Activated naive CD4-positive, alpha-beta T cell treated with anti-CD3 and anti-CD28 coated beads, Interleukin-2, amount 10 ng/mL, durations not matched to agents 7 days and 5 days (primary cell): Measurements from ENCODE around the gene KCNK15.

ENCODE experiments used
- CTCF ChIA-PET: fragments of 350-600 bp; sonication (Branson Sonifier 250); formaldehyde crosslinking; loops from one replicate; lab custom pipeline; 2021; ENCODE audit warnings: antibody characterized with exemption; lab: Charles Lee
- DNase-seq: peaks from one replicate; pipeline ENCODE4 v3.0.0-alpha.2; 2020
- H3K27ac Mint-ChIP-seq: one replicate; pipeline ENCODE4 v1.8.0; 2021; ENCODE audit warnings: mild to moderate bottlenecking, moderate library complexity, mixed read lengths
- H3K27me3 Mint-ChIP-seq: one replicate; pipeline ENCODE4 v1.8.0; 2021; ENCODE audit warnings: mild to moderate bottlenecking, mixed read lengths
- H3K36me3 Mint-ChIP-seq: one replicate; pipeline ENCODE4 v1.8.0; 2021; ENCODE audit warnings: mixed read lengths
- H3K4me1 Mint-ChIP-seq: one replicate; pipeline ENCODE4 v1.8.0; 2021; ENCODE audit warnings: mixed read lengths
- H3K4me3 Mint-ChIP-seq: one replicate; pipeline ENCODE4 v1.8.0; 2021; ENCODE audit warnings: mild to moderate bottlenecking, moderate library complexity, mixed read lengths
- H3K9me3 Mint-ChIP-seq: one replicate; pipeline ENCODE4 v1.8.0; 2021; ENCODE audit warnings: mixed read lengths

KCNK15 gene

GRCh38 chr20:44746367-44747165, 901 bp downstream of the KCNK15 start:
- DNase-seq: no peak
- CTCF ChIA-PET: interaction anchor here (0.7 to 3.6 kb wide), 16 partner anchors 8 to 365 kb away, joined by 3 to 21 read pairs (median 4); no protein-coding TSS in a partner anchor

DNA sequence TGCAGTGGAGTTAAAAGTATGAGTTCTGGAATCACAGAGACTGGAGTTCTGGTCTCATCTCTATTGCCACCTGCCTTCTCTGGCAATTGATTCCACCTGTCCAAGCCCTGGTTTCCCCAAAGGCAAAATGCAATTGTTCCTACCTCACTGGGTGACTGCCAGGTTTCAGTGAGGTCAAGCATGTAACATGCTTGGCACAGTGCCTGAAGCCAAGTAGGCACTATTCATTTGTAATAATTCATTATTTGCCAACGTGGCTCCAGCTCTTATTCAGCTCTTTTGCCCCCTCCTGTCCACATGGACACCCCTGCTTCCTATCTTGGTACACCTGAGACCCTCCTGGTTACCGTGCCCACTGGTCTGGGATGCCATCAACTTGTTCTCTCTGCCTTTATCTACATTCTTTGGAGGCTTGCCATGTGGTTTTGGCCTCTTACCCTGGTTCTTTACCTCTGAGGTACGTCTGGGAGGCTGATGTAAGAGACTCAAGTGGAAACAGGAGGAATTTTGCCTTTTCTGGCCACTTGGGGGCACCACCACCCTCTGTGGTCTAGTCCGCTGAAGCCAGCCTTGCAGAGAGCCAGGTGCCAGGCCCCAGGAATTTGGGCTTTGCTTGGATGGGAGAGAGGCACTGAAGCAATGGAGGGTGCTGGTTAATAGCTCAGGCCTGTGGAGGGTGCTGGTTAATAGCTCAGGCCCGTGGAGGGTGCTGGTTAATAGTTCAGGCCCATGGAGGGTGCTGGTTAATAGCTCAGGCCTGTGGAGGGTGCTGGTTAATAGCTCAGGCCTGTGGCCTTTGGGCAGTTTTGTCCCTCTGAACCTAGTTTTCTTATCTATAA, 1.7 kb downstream of the KCNK15 start:
- H3K36me3 Mint-ChIP-seq: no peaks in the 10 kb centered on the region
- CTCF ChIA-PET: interaction anchor here (0.6 to 3.6 kb wide), 23 partner anchors 9 to 364 kb away, joined by 3 to 21 read pairs (median 4); no protein-coding TSS in a partner anchor
- DNase-seq: peak; percentile 75
- peaks cover 72% of the 10 kb centered on the region for H3K27me3 Mint-ChIP-seq
- H3K4me3 Mint-ChIP-seq: no peak overlapping the region
- H3K4me1 Mint-ChIP-seq: peaks cover 9% of the 10 kb centered on the region
- H3K27ac Mint-ChIP-seq: no peak overlapping the region
- H3K9me3 Mint-ChIP-seq: no peaks in the 10 kb centered on the region

More at GRCh38 chr20:44746367-44747165, 901 bp downstream of the KCNK15 start:
- H3K27ac Mint-ChIP-seq: no peak overlapping the region
- H3K9me3 Mint-ChIP-seq: no peaks in the 10 kb centered on the region
- no peaks in the 10 kb centered on the region for H3K36me3 Mint-ChIP-seq
- H3K4me3 Mint-ChIP-seq: peak overlapping the region; percentile 60
- peaks cover 9% of the 10 kb centered on the region for H3K4me1 Mint-ChIP-seq
- peaks cover 77% of the 10 kb centered on the region for H3K27me3 Mint-ChIP-seq

- Mint-ChIP-seq H3K36me3 (no peaks in the 10 kb centered on the region), H3K27me3 (peaks cover 71% of the 10 kb centered on the region), H3K9me3 (no peaks in the 10 kb centered on the region), H3K4me3 (no peak overlapping the region), H3K27ac (no peak overlapping the region), H3K4me1 (peaks cover 9% of the 10 kb centered on the region)
- DNase-seq: no peak
- CTCF ChIA-PET: interaction anchor here (0.6 to 3.6 kb wide), 18 partner anchors 10 to 349 kb away, joined by 3 to 21 read pairs (median 4); no protein-coding TSS in a partner anchor
Observed at GRCh38 chr20:44748005-44748370, 2.3 kb downstream of the KCNK15 start.

DNA sequence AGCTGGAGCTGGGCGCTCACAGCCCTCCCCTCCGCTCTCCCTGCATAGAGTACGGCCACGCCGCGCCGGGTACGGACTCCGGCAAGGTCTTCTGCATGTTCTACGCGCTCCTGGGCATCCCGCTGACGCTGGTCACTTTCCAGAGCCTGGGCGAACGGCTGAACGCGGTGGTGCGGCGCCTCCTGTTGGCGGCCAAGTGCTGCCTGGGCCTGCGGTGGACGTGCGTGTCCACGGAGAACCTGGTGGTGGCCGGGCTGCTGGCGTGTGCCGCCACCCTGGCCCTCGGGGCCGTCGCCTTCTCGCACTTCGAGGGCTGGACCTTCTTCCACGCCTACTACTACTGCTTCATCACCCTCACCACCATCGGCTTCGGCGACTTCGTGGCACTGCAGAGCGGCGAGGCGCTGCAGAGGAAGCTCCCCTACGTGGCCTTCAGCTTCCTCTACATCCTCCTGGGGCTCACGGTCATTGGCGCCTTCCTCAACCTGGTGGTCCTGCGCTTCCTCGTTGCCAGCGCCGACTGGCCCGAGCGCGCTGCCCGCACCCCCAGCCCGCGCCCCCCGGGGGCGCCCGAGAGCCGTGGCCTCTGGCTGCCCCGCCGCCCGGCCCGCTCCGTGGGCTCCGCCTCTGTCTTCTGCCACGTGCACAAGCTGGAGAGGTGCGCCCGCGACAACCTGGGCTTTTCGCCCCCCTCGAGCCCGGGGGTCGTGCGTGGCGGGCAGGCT, 4.6 kb downstream of the KCNK15 start:
- peak; percentile 45 for DNase-seq
- CTCF ChIA-PET: interaction anchor here (1.0 to 2.0 kb wide), 3 partner anchors 117 to 346 kb away, joined by 3 to 11 read pairs (median 5); no protein-coding TSS in a partner anchor
- H3K36me3 Mint-ChIP-seq: no peaks in the 10 kb centered on the region
- no peaks in the 10 kb centered on the region for H3K9me3 Mint-ChIP-seq
- no peak overlapping the region for H3K27ac Mint-ChIP-seq
- H3K4me1 Mint-ChIP-seq: peaks cover 8% of the 10 kb centered on the region
- H3K4me3 Mint-ChIP-seq: no peak overlapping the region
- H3K27me3 Mint-ChIP-seq: peaks cover 56% of the 10 kb centered on the region

DNA sequence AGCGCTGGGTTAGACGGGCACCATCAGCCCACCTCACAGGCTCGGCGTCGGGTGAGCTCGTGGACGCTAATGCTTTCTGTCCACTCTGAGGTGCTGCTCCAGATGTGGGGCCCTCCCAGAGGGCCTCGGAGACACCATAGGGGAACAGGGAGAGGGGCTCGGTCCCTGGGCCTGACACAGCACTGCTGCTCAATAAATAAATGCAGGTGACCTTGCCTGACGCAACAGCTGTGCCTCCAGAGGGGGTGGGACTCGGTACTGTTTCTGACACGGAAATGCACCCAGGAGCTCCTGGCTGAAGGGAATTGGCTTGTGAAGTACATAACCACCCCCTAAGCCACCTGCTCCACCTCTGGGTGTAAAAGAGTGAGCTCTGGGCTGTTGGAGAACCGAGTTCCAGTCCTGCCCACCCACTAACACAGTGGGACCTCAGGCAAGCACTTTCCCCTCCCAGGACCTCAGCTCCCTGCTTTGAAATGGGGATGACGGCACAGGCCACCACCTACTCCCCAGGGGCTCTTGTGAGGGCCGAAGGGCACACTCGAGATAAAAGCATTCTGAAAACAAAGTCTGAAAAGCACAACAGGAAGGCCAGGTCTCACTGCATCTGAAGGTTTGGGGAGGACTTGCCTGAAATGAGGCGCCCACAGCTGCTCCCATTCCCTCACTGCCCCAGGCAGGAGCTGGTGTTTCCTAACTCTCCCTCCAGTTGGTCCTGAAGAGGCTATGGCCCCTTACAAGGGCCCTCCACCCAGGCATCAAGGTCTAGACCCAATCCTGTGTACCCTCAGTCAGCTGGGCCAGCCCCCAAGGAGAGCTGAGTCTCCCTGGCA, 6.7 kb downstream of the KCNK15 start:
- no peaks in the 10 kb centered on the region for H3K9me3 Mint-ChIP-seq
- no peak overlapping the region for H3K27ac Mint-ChIP-seq
- no peak for DNase-seq
- no peaks in the 10 kb centered on the region for H3K36me3 Mint-ChIP-seq
- H3K4me3 Mint-ChIP-seq: no peak overlapping the region
- CTCF ChIA-PET: interaction anchor here (0.6 kb wide), 1 partner anchor 239 kb away, joined by 3 read pairs; no protein-coding TSS in a partner anchor
- H3K27me3 Mint-ChIP-seq: peaks cover 35% of the 10 kb centered on the region
- H3K4me1 Mint-ChIP-seq: peaks cover 2% of the 10 kb centered on the region

DNA sequence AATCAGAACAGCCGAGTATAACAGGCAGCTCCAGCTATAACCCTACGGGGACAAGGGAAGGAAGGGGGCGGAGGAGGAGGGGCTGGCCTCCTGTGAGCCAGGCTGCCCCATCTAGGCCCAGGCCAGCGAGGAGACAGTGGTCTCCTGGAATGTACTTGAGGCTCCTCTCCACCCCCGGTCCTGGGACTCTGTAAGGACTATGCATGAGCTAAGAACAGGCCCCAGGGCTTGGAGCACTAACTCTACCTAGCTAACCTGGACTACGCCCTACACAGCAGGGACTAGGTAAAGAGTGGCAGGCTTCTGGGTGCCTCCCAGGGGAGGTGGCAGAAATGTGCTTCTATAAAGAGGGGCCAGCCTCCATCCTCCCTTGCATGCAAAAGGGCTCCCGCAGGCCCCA, 8.9 kb downstream of the KCNK15 start:
- Mint-ChIP-seq H3K9me3 (no peaks in the 10 kb centered on the region), H3K4me3 (no peak overlapping the region), H3K27me3 (peaks cover 34% of the 10 kb centered on the region), H3K36me3 (no peaks in the 10 kb centered on the region), H3K4me1 (no peaks in the 10 kb centered on the region), H3K27ac (no peak overlapping the region)
- CTCF ChIA-PET: no interaction called here
- DNase-seq: no peak

GRCh38 chr20:44756011-44756688, 10.5 kb downstream of the KCNK15 start:
- Mint-ChIP-seq H3K9me3 (no peaks in the 10 kb centered on the region), H3K4me3 (no peak overlapping the region)
- CTCF ChIA-PET: no interaction called here

GRCh38 chr20:44756956-44757355, 11.3 kb downstream of the KCNK15 start:
- Mint-ChIP-seq H3K36me3 (no peaks in the 10 kb centered on the region), H3K9me3 (no peaks in the 10 kb centered on the region), H3K27ac (no peak overlapping the region), H3K4me3 (no peak overlapping the region), H3K4me1 (no peaks in the 10 kb centered on the region), H3K27me3 (peaks cover 27% of the 10 kb centered on the region)
- CTCF ChIA-PET: interaction anchor here (2.2 kb wide), 1 partner anchor 9 kb away, joined by 7 read pairs; no protein-coding TSS in a partner anchor
- DNase-seq: no peak

More at GRCh38 chr20:44756011-44756688, 10.5 kb downstream of the KCNK15 start:
- Mint-ChIP-seq H3K4me1 (no peaks in the 10 kb centered on the region), H3K27me3 (peaks cover 32% of the 10 kb centered on the region), H3K36me3 (no peaks in the 10 kb centered on the region), H3K27ac (no peak overlapping the region)
- DNase-seq: no peak

- DNase-seq: no peak
- Mint-ChIP-seq H3K36me3 (no peaks in the 10 kb centered on the region), H3K9me3 (no peaks in the 10 kb centered on the region), H3K4me3 (no peak overlapping the region), H3K27ac (no peak overlapping the region), H3K4me1 (no peaks in the 10 kb centered on the region), H3K27me3 (peaks cover 18% of the 10 kb centered on the region)
- CTCF ChIA-PET: interaction anchor here (2.2 kb wide), 1 partner anchor 11 kb away, joined by 7 read pairs; no protein-coding TSS in a partner anchor
Observed at GRCh38 chr20:44758247-44759101, 12.8 kb downstream of the KCNK15 start.

- H3K36me3 Mint-ChIP-seq: no peaks in the 10 kb centered on the region
- H3K27ac Mint-ChIP-seq: no peak overlapping the region
- H3K9me3 Mint-ChIP-seq: no peaks in the 10 kb centered on the region
- CTCF ChIA-PET: no interaction called here
- H3K27me3 Mint-ChIP-seq: peaks cover 16% of the 10 kb centered on the region
- no peaks in the 10 kb centered on the region for H3K4me1 Mint-ChIP-seq
- H3K4me3 Mint-ChIP-seq: no peak overlapping the region
- no peak for DNase-seq
Observed at GRCh38 chr20:44759595-44759994, 13.9 kb downstream of the KCNK15 start.

DNA sequence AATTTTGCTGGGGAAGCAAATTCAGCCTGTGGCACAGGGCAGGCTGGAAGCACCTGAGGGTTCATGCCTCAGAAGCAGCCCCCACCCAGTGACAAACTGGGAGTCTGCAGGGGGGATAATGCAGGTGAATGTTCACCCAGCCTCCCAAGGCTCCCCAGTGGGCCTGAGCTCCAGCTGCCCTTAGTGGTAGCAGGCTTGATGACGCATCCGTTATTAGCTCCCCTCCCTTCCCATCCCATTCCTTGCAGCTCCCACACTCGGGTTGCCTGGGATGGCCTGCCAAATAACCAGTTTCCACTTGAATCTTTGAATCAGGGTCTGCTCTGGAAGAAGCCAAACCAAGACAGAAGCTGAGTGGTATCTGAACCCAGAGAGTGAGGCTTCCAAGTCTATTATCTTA, 15.8 kb downstream of the KCNK15 start:
- no peaks in the 10 kb centered on the region for H3K4me1 Mint-ChIP-seq
- DNase-seq: no peak
- H3K9me3 Mint-ChIP-seq: no peaks in the 10 kb centered on the region
- peaks cover 20% of the 10 kb centered on the region for H3K27me3 Mint-ChIP-seq
- no peak overlapping the region for H3K27ac Mint-ChIP-seq
- H3K4me3 Mint-ChIP-seq: no peak overlapping the region
- no peaks in the 10 kb centered on the region for H3K36me3 Mint-ChIP-seq
- CTCF ChIA-PET: interaction anchor here (1.1 kb wide), 1 partner anchor 13 kb away, joined by 3 read pairs; no protein-coding TSS in a partner anchor
